Erythroblast (primary cell): ENCODE results near the gene MED15.

Experiments used
- DNase-seq, 2 experiments: peaks; one replicate each; lab custom pipeline; 2025; lab: John Stamatoyannopoulos, UW
- GATA1 ChIP-seq: IDR thresholded peaks from 2 replicates; pipeline ENCODE4 v1.6.1; 2011; ENCODE audit warnings: low read depth, mild to moderate bottlenecking, control low read depth, low read length, moderate library complexity
- POLR2A ChIP-seq: IDR thresholded peaks from 2 replicates; pipeline ENCODE4 v1.6.1; 2011; ENCODE audit warnings: mild to moderate bottlenecking, low read length

The MED15 gene

GRCh38 chr22:20510811-20511577 lies 3.6 kb downstream of the MED15 start:
- no peak for DNase-seq
- TF ChIP-seq POLR2A (no peak), GATA1 (no peak)

- TF ChIP-seq GATA1 (no peak), POLR2A (no peak)
- no peak for DNase-seq
These were observed 4.3 kb downstream of the MED15 start for GRCh38 chr22:20511578-20512229.

GRCh38 chr22:20514658-20515406 lies 7.4 kb downstream of the MED15 start:
- TF ChIP-seq POLR2A (no peak), GATA1 (no peak)
- DNase-seq: no peak

- TF ChIP-seq GATA1: no peak
- no peak for TF ChIP-seq POLR2A
- DNase-seq: no peak
These were observed 9.0 kb downstream of the MED15 start for GRCh38 chr22:20516399-20516798.

GRCh38 chr22:20517422-20517821 lies 10.0 kb downstream of the MED15 start:
- TF ChIP-seq POLR2A (no peak), GATA1 (no peak)
- DNase-seq: no peak

GRCh38 chr22:20517841-20518592 lies 10.6 kb downstream of the MED15 start:
- TF ChIP-seq GATA1 (no peak), POLR2A (no peak)
- no peak for DNase-seq

- TF ChIP-seq POLR2A: no peak
- no peak for TF ChIP-seq GATA1
- no peak for DNase-seq
These were observed 12.1 kb downstream of the MED15 start for GRCh38 chr22:20519558-20519957.

- DNase-seq: no peak
These were observed 12.7 kb downstream of the MED15 start for GRCh38 chr22:20520093-20520511.

GRCh38 chr22:20522134-20523004 lies 15.0 kb downstream of the MED15 start:
- no peak for DNase-seq
- TF ChIP-seq POLR2A (no peak), GATA1 (no peak)

More at GRCh38 chr22:20520093-20520511, 12.7 kb downstream of the MED15 start:
- TF ChIP-seq GATA1: no peak
- TF ChIP-seq POLR2A: no peak

GRCh38 chr22:20523086-20523983 lies 15.9 kb downstream of the MED15 start:
- TF ChIP-seq GATA1: no peak
- TF ChIP-seq POLR2A: no peak
- no peak for DNase-seq

- no peak for DNase-seq
- TF ChIP-seq GATA1: no peak
- TF ChIP-seq POLR2A: no peak
These were observed 16.6 kb downstream of the MED15 start for GRCh38 chr22:20524004-20524481.
